Left lung (tissue), 10 donors: ENCODE data around the gene ZNF710. TPM values are rescaled to one million over a fixed set of nuclear protein-coding genes. Genes with fewer than 3 reads are reported as not detected.

Experiments
- ATAC-seq: fragments of 200-7000 bp; cut with Tn5 transposase; one replicate; pipeline ENCODE4 v1.9.1; 2020; ENCODE audit warnings: moderate library complexity
- DNase-seq, 4 donors: peaks; one replicate each; pipeline ENCODE4 v3.0.0-alpha.2; 2013 to 2020
- H3K27ac ChIP-seq, 2 donors: fragments of 200-600 bp; sonication (generic) in 1 of 2; one replicate each; pipeline versions ENCODE4 v1.5.0 to v1.8.0; 2020 to 2021
- H3K27me3 ChIP-seq, 2 donors: fragments of 200-600 bp; sonication (generic) in 1 of 2; one replicate each; pipeline versions ENCODE4 v1.5.0 to v1.8.0; 2020 to 2021
- H3K36me3 ChIP-seq, 2 donors: fragments of 200-600 bp; sonication (generic) in 1 of 2; one replicate each; pipeline versions ENCODE4 v1.5.0 to v1.8.0; 2020 to 2021
- H3K4me1 ChIP-seq, 2 donors: fragments of 200-600 bp; one replicate each; pipeline ENCODE4 v1.8.0; 2021
- H3K4me3 ChIP-seq, 2 donors: fragments of 200-600 bp; sonication (generic) in 1 of 2; one replicate each; pipeline versions ENCODE4 v1.5.0 to v1.8.0; 2020 to 2021; ENCODE audit warnings: mild to moderate bottlenecking in 1 of 2
- H3K9me3 ChIP-seq, 2 donors: fragments of 200-600 bp; sonication (generic) in 1 of 2; one replicate each; pipeline versions ENCODE4 v1.5.0 to v1.8.0; 2020 to 2021
- intact Hi-C, 2 donors: fragments of 100-400 bp; cut with DNase I; formaldehyde crosslinking; loops; one replicate each; pipeline versions ENCODE4 v1.11.2 to v1.14.2; 2022
- polyA plus RNA-seq, 6 donors: library from polyadenylated mRNA; unstranded; fragments of 120-200 nt; gene quantifications; one replicate each; pipeline ENCODE4 v1.2.1, GENCODE V29; 2013; ENCODE audit not compliant: insufficient read length in 6 of 6
- total RNA-seq, 2 donors: library from RNA; stranded (reverse); fragmentation: NEBNext Ultra II Directional; extraction: Animal tissue kit (Norgen Biotek cat#: 25700); gene quantifications; one replicate each; pipeline ENCODE4 v1.2.1, GENCODE V29; 2021
- TF ChIP-seq, protein P1 (sequence below), 2 donors: fragments of 200-600 bp; sonication (generic) in 1 of 2; IDR thresholded peaks; one replicate each; pipeline versions ENCODE4 v1.5.0 to v1.8.0; 2021; ENCODE audit warnings: antibody characterized with exemption in 2 of 2
- donor health status: DM: no; HTN: yes; CAD: no.
- donor health status: DM: no; HTN: no; CAD: no.

The ZNF710 gene
- total and polyA plus RNA-seq, 8 donors, result 27.9 to 53.7 (median 39.9) TPM

GRCh38 chr15:90049666-90050604, 48.8 kb downstream of the ZNF710 start:
- intact Hi-C loops, result no loop called here

GRCh38 chr15:90051874-90052273, 50.8 kb downstream of the ZNF710 start:
- Histone ChIP-seq H3K9me3 (no peaks in the 10 kb centered on the region), H3K27me3 (no peaks in the 10 kb centered on the region), H3K4me3 (no peak overlapping the region), H3K27ac (peak overlapping the region in 1 of 2 donors; percentile 37), H3K36me3 (no peaks in the 10 kb centered on the region), H3K4me1 (peaks cover 18 to 64% of the 10 kb centered on the region in 2 donors)
- TF ChIP-seq, protein P1, sequence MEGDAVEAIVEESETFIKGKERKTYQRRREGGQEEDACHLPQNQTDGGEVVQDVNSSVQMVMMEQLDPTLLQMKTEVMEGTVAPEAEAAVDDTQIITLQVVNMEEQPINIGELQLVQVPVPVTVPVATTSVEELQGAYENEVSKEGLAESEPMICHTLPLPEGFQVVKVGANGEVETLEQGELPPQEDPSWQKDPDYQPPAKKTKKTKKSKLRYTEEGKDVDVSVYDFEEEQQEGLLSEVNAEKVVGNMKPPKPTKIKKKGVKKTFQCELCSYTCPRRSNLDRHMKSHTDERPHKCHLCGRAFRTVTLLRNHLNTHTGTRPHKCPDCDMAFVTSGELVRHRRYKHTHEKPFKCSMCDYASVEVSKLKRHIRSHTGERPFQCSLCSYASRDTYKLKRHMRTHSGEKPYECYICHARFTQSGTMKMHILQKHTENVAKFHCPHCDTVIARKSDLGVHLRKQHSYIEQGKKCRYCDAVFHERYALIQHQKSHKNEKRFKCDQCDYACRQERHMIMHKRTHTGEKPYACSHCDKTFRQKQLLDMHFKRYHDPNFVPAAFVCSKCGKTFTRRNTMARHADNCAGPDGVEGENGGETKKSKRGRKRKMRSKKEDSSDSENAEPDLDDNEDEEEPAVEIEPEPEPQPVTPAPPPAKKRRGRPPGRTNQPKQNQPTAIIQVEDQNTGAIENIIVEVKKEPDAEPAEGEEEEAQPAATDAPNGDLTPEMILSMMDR (IDR thresholded peaks at IDR 0.05), result no peak
- intact Hi-C loops, result no loop called here
- ATAC-seq (no peak), DNase-seq (no peak)

More at GRCh38 chr15:90049666-90050604, 48.8 kb downstream of the ZNF710 start:
- DNase-seq (no peak), ATAC-seq (no peak)
- H3K4me3 ChIP-seq, result no peak overlapping the region
- H3K36me3 ChIP-seq, result peaks cover 0 to 2% of the 10 kb centered on the region in 2 donors
- H3K27me3 ChIP-seq, result no peaks in the 10 kb centered on the region
- H3K27ac ChIP-seq, result no peak overlapping the region
- H3K4me1 ChIP-seq, result peaks cover 25 to 75% of the 10 kb centered on the region in 2 donors
- no peaks in the 10 kb centered on the region for H3K9me3 ChIP-seq
- TF ChIP-seq, protein P1 (IDR thresholded peaks at IDR 0.05), result no peak

GRCh38 chr15:90053685-90054466, 52.8 kb downstream of the ZNF710 start:
- Histone ChIP-seq H3K4me3 (no peak overlapping the region), H3K27ac (peak overlapping the region in 1 of 2 donors; percentile 62), H3K4me1 (peaks cover 15 to 63% of the 10 kb centered on the region in 2 donors), H3K27me3 (no peaks in the 10 kb centered on the region), H3K9me3 (no peaks in the 10 kb centered on the region), H3K36me3 (no peaks in the 10 kb centered on the region)
- DNase-seq (no peak), ATAC-seq (no peak)
- TF ChIP-seq, protein P1 (IDR thresholded peaks at IDR 0.05), result no peak
- intact Hi-C loops, result no loop called here

GRCh38 chr15:90054618-90055097, 53.5 kb downstream of the ZNF710 start:
- intact Hi-C loops, result no loop called here
- H3K4me3 ChIP-seq, result no peak overlapping the region
- no peaks in the 10 kb centered on the region for H3K9me3 ChIP-seq
- H3K27ac ChIP-seq, result peak overlapping the region; percentile 36 to 62
- no peaks in the 10 kb centered on the region for H3K36me3 ChIP-seq
- ATAC-seq, result no peak
- peaks cover 21 to 69% of the 10 kb centered on the region in 2 donors for H3K4me1 ChIP-seq
- TF ChIP-seq, protein P1 (IDR thresholded peaks at IDR 0.05), result no peak
- no peaks in the 10 kb centered on the region for H3K27me3 ChIP-seq
- DNase-seq, result no peak
